Measurements from ENCODE around the gene KLF1.

GRCh38 chr19:12884202-12884601 lies 2.8 kb downstream of the KLF1 start:
- TF ChIP-seq CTCF (IDR thresholded peaks at IDR 0.05): no peak
- TF ChIP-seq POLR2A (IDR thresholded peaks at IDR 0.05): no peak
- TF ChIP-seq POLR2AphosphoS5 (IDR thresholded peaks at IDR 0.05): no peak

Measured in gastroesophageal sphincter (tissue), 3 donors.